Endodermal cell (in vitro differentiated cells): Measurements from ENCODE around the gene PTPA. TPM values are rescaled to one million over a fixed set of nuclear protein-coding genes. Genes with fewer than 3 reads are reported as not detected.

ENCODE experiments used
- DNase-seq: peaks from one replicate; pipeline ENCODE4 v3.0.0-alpha.2; 2017
- H3K27ac ChIP-seq: 2 replicates; pipeline ENCODE4 v1.5.1; 2013; ENCODE audit warnings: mild to moderate bottlenecking, low read depth, low read length, moderate library complexity
- H3K27me3 ChIP-seq: 2 replicates; pipeline ENCODE4 v1.6.1; 2013; ENCODE audit warnings: mild to moderate bottlenecking, low read length, moderate library complexity; ENCODE audit not compliant: insufficient read depth, control insufficient read depth, poor library complexity, severe bottlenecking
- H3K36me3 ChIP-seq: 2 replicates; pipeline ENCODE4 v1.7.0; 2013; ENCODE audit warnings: mild to moderate bottlenecking, low read length, moderate library complexity; ENCODE audit not compliant: control insufficient read depth, insufficient read depth
- H3K4me1 ChIP-seq: one replicate; pipeline ENCODE4 v1.7.0; 2013; ENCODE audit warnings: low read length; ENCODE audit not compliant: control insufficient read depth, insufficient read depth
- H3K4me3 ChIP-seq: 2 replicates; pipeline ENCODE4 v1.5.1; 2013; ENCODE audit warnings: mild to moderate bottlenecking, low read length, moderate library complexity
- H3K9ac ChIP-seq: 2 replicates; pipeline ENCODE4 v1.6.1; 2013; ENCODE audit warnings: mild to moderate bottlenecking, low read length, moderate library complexity; ENCODE audit not compliant: poor library complexity, severe bottlenecking; ENCODE audit errors: extremely low read depth
- H3K9me3 ChIP-seq: 2 replicates; pipeline ENCODE4 v1.6.1; 2013; ENCODE audit warnings: mild to moderate bottlenecking, low read length, moderate library complexity; ENCODE audit not compliant: control insufficient read depth
- H3K27ac Mint-ChIP-seq: 2 replicates; pipeline ENCODE4 v1.8.0; 2020; ENCODE audit warnings: mixed read lengths
- H3K27me3 Mint-ChIP-seq: 2 replicates; pipeline ENCODE4 v1.8.0; 2021; ENCODE audit warnings: mild to moderate bottlenecking, mixed read lengths; ENCODE audit not compliant: insufficient read depth
- H3K36me3 Mint-ChIP-seq: 2 replicates; pipeline ENCODE4 v1.8.0; 2020; ENCODE audit warnings: low read depth, mixed read lengths
- H3K4me1 Mint-ChIP-seq: 2 replicates; pipeline ENCODE4 v1.8.0; 2020; ENCODE audit warnings: mixed read lengths
- H3K4me3 Mint-ChIP-seq: 2 replicates; pipeline ENCODE4 v1.8.0; 2020; ENCODE audit warnings: mild to moderate bottlenecking, moderate library complexity, mixed read lengths
- H3K9me3 Mint-ChIP-seq: 2 replicates; pipeline ENCODE4 v1.8.0; 2020; ENCODE audit warnings: mild to moderate bottlenecking, mixed read lengths
- CTCF ChIP-seq: fragments of 200-600 bp; sonication (generic); conservative IDR thresholded peaks from 2 replicates; pipeline ENCODE4 v1.5.0; 2021; ENCODE audit warnings: antibody characterized with exemption, mild to moderate bottlenecking
- WGBS, 2 experiments: methylation state at CpG; one replicate each; pipeline versions ENCODE4 v1.1.5 to v1.1.7; 2013; ENCODE audit warnings: missing lambda C conversion rate in 2 of 2, mixed read lengths in 1 of 2; ENCODE audit not compliant: insufficient coverage in 1 of 2, insufficient read length in 1 of 2; 5-methylcytosine and 5-hydroxymethylcytosine counted together
- total RNA-seq, 2 donors: library from RNA; stranded (reverse); fragmentation: NEBNext Ultra II Directional in 1 of 2; extraction: Animal tissue kit (Norgen Biotek cat#: 25700) in 1 of 2; gene quantifications; 2 replicates in 1 of 2; 3 replicates in 1 of 2; pipeline ENCODE4 v1.2.1, GENCODE V29; 2021

Gene PTPA
- total RNA-seq, 2 donors from 2014 or later, result 134 to 139 TPM

GRCh38 chr9:129104051-129104450, 7.2 kb upstream of the PTPA start:
- H3K36me3 ChIP-seq, result no peaks in the 10 kb centered on the region
- H3K27ac Mint-ChIP-seq, result no peak overlapping the region
- no peaks in the 10 kb centered on the region for H3K4me1 Mint-ChIP-seq
- no peaks in the 10 kb centered on the region for H3K4me1 ChIP-seq
- no peak overlapping the region for H3K4me3 ChIP-seq
- 93 to 98% methylated on average over 8 to 11 of the region's 11 CpGs for WGBS, 2 experiments
- H3K27ac ChIP-seq, result no peak overlapping the region
- H3K27me3 ChIP-seq, result peaks cover 2% of the 10 kb centered on the region
- no peak overlapping the region for H3K9ac ChIP-seq
- no peaks in the 10 kb centered on the region for H3K9me3 Mint-ChIP-seq
- peaks cover 3% of the 10 kb centered on the region for H3K36me3 Mint-ChIP-seq
- H3K9me3 ChIP-seq, result no peaks in the 10 kb centered on the region
- TF ChIP-seq CTCF, result no peak
- DNase-seq, result no peak
- H3K27me3 Mint-ChIP-seq, result peaks cover 23% of the 10 kb centered on the region
- H3K4me3 Mint-ChIP-seq, result no peak overlapping the region

- Histone ChIP-seq H3K9ac (no peak overlapping the region), H3K4me3 (no peak overlapping the region), H3K27me3 (peaks cover 8% of the 10 kb centered on the region), H3K27ac (no peak overlapping the region), H3K4me1 (no peaks in the 10 kb centered on the region), H3K9me3 (no peaks in the 10 kb centered on the region), H3K36me3 (no peaks in the 10 kb centered on the region)
- 92 to 94% methylated on average over 5 to 17 of the region's 17 CpGs for WGBS, 2 experiments
- no peak for DNase-seq
- peaks cover 32% of the 10 kb centered on the region for H3K27me3 Mint-ChIP-seq
- no peak overlapping the region for H3K4me3 Mint-ChIP-seq
- no peak for TF ChIP-seq CTCF
- peaks cover 2% of the 10 kb centered on the region for H3K4me1 Mint-ChIP-seq
- H3K27ac Mint-ChIP-seq, result no peak overlapping the region
- H3K36me3 Mint-ChIP-seq, result peaks cover 3% of the 10 kb centered on the region
- no peaks in the 10 kb centered on the region for H3K9me3 Mint-ChIP-seq
These were observed 5.1 kb upstream of the PTPA start for GRCh38 chr9:129105857-129106694.

GRCh38 chr9:129107651-129108050, 3.6 kb upstream of the PTPA start:
- H3K27ac Mint-ChIP-seq, result no peak overlapping the region
- H3K9me3 ChIP-seq, result no peaks in the 10 kb centered on the region
- peaks cover 26% of the 10 kb centered on the region for H3K27me3 Mint-ChIP-seq
- no peak for DNase-seq
- H3K36me3 Mint-ChIP-seq, result peaks cover 3% of the 10 kb centered on the region
- no peaks in the 10 kb centered on the region for H3K36me3 ChIP-seq
- no peak overlapping the region for H3K9ac ChIP-seq
- no peak overlapping the region for H3K4me3 Mint-ChIP-seq
- H3K4me3 ChIP-seq, result no peak overlapping the region
- H3K4me1 Mint-ChIP-seq, result peaks cover 7% of the 10 kb centered on the region
- WGBS, 2 experiments, result 90 to 94% methylated on average over 13 of the region's 13 CpGs
- H3K27me3 ChIP-seq, result peaks cover 8% of the 10 kb centered on the region
- TF ChIP-seq CTCF, result no peak
- H3K4me1 ChIP-seq, result no peaks in the 10 kb centered on the region
- H3K9me3 Mint-ChIP-seq, result no peaks in the 10 kb centered on the region
- H3K27ac ChIP-seq, result no peak overlapping the region
